Left lung (tissue), 10 donors: ENCODE measurements around the gene IQCM. TPM values are rescaled to one million over a fixed set of nuclear protein-coding genes. Genes with fewer than 3 reads are reported as not detected.
A peak's percentile ranks its signal among the peaks of the same experiment; 100 is the strongest.

Experiments
- ATAC-seq: fragments of 200-7000 bp; cut with Tn5 transposase; one replicate; pipeline ENCODE4 v1.9.1; 2020; ENCODE audit warnings: moderate library complexity
- DNase-seq, 4 donors: peaks; one replicate each; pipeline ENCODE4 v3.0.0-alpha.2; 2013 to 2020
- H3K27ac ChIP-seq, 2 donors: fragments of 200-600 bp; sonication (generic) in 1 of 2; one replicate each; pipeline versions ENCODE4 v1.5.0 to v1.8.0; 2020 to 2021
- H3K27me3 ChIP-seq, 2 donors: fragments of 200-600 bp; sonication (generic) in 1 of 2; one replicate each; pipeline versions ENCODE4 v1.5.0 to v1.8.0; 2020 to 2021
- H3K36me3 ChIP-seq, 2 donors: fragments of 200-600 bp; sonication (generic) in 1 of 2; one replicate each; pipeline versions ENCODE4 v1.5.0 to v1.8.0; 2020 to 2021
- H3K4me1 ChIP-seq, 2 donors: fragments of 200-600 bp; one replicate each; pipeline ENCODE4 v1.8.0; 2021
- H3K4me3 ChIP-seq, 2 donors: fragments of 200-600 bp; sonication (generic) in 1 of 2; one replicate each; pipeline versions ENCODE4 v1.5.0 to v1.8.0; 2020 to 2021; ENCODE audit warnings: mild to moderate bottlenecking in 1 of 2
- H3K9me3 ChIP-seq, 2 donors: fragments of 200-600 bp; sonication (generic) in 1 of 2; one replicate each; pipeline versions ENCODE4 v1.5.0 to v1.8.0; 2020 to 2021
- CTCF ChIP-seq, 2 donors: fragments of 200-600 bp; sonication (generic) in 1 of 2; IDR thresholded peaks; one replicate each; pipeline versions ENCODE4 v1.5.0 to v1.8.0; 2021; ENCODE audit warnings: antibody characterized with exemption in 2 of 2
- intact Hi-C, 2 donors: fragments of 100-400 bp; cut with DNase I; formaldehyde crosslinking; loops; one replicate each; pipeline versions ENCODE4 v1.11.2 to v1.14.2; 2022
- polyA plus RNA-seq, 6 donors: library from polyadenylated mRNA; unstranded; fragments of 120-200 nt; gene quantifications; one replicate each; pipeline ENCODE4 v1.2.1, GENCODE V29; 2013; ENCODE audit not compliant: insufficient read length in 6 of 6
- total RNA-seq, 2 donors: library from RNA; stranded (reverse); fragmentation: NEBNext Ultra II Directional; extraction: Animal tissue kit (Norgen Biotek cat#: 25700); gene quantifications; one replicate each; pipeline ENCODE4 v1.2.1, GENCODE V29; 2021
- donor health status: DM: no; HTN: yes; CAD: no.
- donor health status: DM: no; HTN: no; CAD: no.

IQCM gene
- total and polyA plus RNA-seq, 8 donors: not detected

DNA sequence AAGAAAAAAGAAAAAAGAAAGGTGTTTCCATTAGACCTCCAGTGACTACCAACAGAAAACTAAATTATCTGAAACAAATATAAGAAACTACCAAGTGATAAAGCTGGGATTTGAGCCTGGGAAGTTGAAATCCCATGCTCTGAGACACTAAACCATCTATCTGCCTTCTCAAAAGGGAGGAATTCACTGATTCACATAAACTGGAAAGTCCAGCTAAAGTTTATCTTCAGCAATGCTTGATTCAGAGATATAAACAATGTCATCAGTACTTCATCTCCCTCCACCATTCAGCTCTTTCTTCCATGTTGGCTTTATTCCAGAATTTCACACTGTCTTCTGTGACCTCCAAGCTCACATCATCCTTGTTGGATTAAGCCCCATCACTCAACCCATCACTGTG, 96.3 kb downstream of the IQCM start:
- no peaks in the 10 kb centered on the region for H3K36me3 ChIP-seq
- no peak overlapping the region for H3K4me3 ChIP-seq
- no peaks in the 10 kb centered on the region for H3K27me3 ChIP-seq
- DNase-seq (no peak), ATAC-seq (no peak)
- H3K4me1 ChIP-seq: no peaks in the 10 kb centered on the region
- no peak overlapping the region for H3K27ac ChIP-seq
- no peak for TF ChIP-seq CTCF (IDR thresholded peaks at IDR 0.05)
- intact Hi-C loops: no loop called here
- peaks cover 0 to 13% of the 10 kb centered on the region in 2 donors for H3K9me3 ChIP-seq

DNA sequence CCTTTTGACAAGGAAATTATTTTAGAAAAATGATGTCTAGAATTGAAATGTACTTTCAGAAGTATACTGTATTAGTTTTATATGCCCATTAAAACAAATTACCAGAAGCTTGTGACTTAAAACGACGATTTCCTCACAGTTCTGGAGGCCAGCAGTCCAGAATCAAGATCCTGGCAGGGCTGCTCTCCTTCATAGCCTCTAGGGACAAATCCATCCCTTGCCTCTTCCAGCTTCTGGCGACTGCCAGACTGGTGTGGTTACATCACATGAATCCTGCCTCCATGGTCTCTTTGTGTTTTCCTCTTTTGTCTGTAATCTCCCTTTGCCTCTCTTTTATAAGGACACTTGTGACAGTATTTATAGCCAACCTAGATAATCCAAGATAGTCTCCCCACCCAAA, 97.1 kb downstream of the IQCM start:
- ATAC-seq: no peak

DNA sequence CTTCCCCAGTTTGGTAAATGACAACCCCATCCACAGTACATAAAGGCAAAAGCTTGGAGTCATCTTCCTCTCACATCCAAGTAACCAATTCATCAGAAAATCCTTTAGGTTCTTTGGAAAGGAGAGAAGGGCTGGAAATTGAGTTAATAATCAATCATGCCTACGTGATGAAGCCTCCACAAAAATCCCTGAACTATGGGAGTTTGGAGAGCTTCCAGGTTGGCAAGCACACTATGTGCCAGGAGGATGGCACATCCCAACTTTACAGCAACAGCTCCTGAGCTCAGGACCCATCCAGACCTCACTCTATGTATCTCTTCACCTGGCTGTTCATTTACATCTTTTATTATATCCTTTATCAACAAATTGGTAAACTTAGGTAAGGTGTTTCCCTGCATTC, 98.9 kb downstream of the IQCM start:
- H3K4me1 ChIP-seq: no peaks in the 10 kb centered on the region
- no peak for ATAC-seq
- TF ChIP-seq CTCF (IDR thresholded peaks at IDR 0.05): no peak
- intact Hi-C loops: no loop called here
- no peak overlapping the region for H3K4me3 ChIP-seq
- H3K27me3 ChIP-seq: no peaks in the 10 kb centered on the region
- no peaks in the 10 kb centered on the region for H3K36me3 ChIP-seq
- no peak overlapping the region for H3K27ac ChIP-seq
- H3K9me3 ChIP-seq: peaks cover 0 to 13% of the 10 kb centered on the region in 2 donors
- DNase-seq: no peak

More for the DNA sequence above, 97.1 kb downstream of the IQCM start:
- no peak overlapping the region for H3K27ac ChIP-seq
- intact Hi-C loops: no loop called here
- TF ChIP-seq CTCF (IDR thresholded peaks at IDR 0.05): no peak
- no peaks in the 10 kb centered on the region for H3K36me3 ChIP-seq
- no peak for DNase-seq
- H3K4me1 ChIP-seq: no peaks in the 10 kb centered on the region
- no peak overlapping the region for H3K4me3 ChIP-seq
- H3K27me3 ChIP-seq: no peaks in the 10 kb centered on the region
- peaks cover 0 to 13% of the 10 kb centered on the region in 2 donors for H3K9me3 ChIP-seq

- intact Hi-C loops: no loop called here
- ATAC-seq (no peak), DNase-seq (peak in 1 of 4 donors; percentile 65)
- Histone ChIP-seq H3K36me3 (no peaks in the 10 kb centered on the region), H3K4me3 (no peak overlapping the region), H3K27me3 (no peaks in the 10 kb centered on the region), H3K4me1 (no peaks in the 10 kb centered on the region), H3K27ac (no peak overlapping the region), H3K9me3 (peaks cover 0 to 13% of the 10 kb centered on the region in 2 donors)
- TF ChIP-seq CTCF (IDR thresholded peaks at IDR 0.05): no peak
Measured at GRCh38 chr4:149715822-149716585, 99.6 kb downstream of the IQCM start.

GRCh38 chr4:149713031-149713430, 102.6 kb downstream of the IQCM start:
- H3K27me3 ChIP-seq: no peaks in the 10 kb centered on the region
- peaks cover 0 to 13% of the 10 kb centered on the region in 2 donors for H3K9me3 ChIP-seq
- H3K36me3 ChIP-seq: no peaks in the 10 kb centered on the region
- intact Hi-C loops: no loop called here
- no peak for DNase-seq
- no peak for TF ChIP-seq CTCF (IDR thresholded peaks at IDR 0.05)
- no peaks in the 10 kb centered on the region for H3K4me1 ChIP-seq
- no peak for ATAC-seq
- H3K27ac ChIP-seq: no peak overlapping the region
- H3K4me3 ChIP-seq: no peak overlapping the region
